NCI-H1930 (cell line): ENCODE data around the gene ATE1.
"Not testable (repeated sequence)": the region's sequence is repeated elsewhere in the genome, so short reads cannot be mapped to it uniquely, and the experiment has no call there.

Experiments
- DNase-seq, 2 experiments: peaks; one replicate each; lab custom pipeline; 2025; lab: John Stamatoyannopoulos, UW

The ATE1 gene

DNA sequence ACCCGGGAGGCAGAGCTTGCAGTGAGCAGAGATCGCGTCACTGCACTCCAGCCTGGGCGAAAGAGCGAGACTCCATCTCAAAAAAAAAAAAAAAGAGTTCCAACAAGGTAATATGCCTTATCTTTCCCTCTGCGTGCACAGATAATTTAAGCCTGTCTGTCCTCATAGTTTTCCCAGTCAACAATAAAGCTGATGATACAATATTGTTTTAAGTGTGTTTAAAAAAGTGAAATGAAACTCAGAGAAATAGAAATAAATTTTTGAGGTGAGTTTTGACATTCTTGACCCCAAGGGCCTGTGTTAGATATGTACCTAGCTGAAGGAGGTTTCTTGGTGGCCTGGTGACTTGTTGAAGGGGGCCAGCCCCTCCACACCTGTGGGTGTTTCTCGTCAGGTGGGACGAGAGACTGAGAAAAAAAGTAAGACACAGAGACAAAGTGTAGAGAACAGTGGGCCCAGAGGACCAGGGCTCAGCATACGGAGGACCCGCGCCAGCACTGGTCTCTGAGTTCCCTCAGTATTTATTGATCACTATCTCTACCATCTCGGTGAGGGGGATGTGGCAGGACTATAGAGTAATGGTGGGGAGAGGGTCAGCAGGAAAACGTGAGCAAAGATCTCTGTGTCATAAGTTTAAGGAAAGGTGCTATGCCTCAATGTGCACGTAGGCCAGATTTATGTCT is 1.9 kb upstream of the ATE1 start:
- DNase-seq = not testable (repeated sequence)

DNA sequence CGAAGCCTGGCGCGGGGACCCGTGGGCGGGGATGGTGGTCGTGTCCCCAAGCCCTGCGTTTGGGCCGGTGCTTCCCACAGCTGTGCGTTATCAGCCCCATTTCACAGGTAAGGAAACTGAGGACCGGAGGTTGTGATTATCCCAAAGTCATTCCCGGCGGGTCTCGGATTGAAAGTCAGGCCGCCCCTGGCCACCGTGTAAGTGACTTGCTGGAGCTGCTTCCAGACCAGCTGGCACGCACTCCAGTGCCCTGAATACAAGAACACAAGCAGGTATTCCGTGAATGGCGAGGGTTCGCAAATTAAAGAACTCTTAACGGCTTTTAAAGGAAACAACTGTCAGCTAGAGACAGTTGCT is 675 bp upstream of the ATE1 start:
- no peak for DNase-seq

DNA sequence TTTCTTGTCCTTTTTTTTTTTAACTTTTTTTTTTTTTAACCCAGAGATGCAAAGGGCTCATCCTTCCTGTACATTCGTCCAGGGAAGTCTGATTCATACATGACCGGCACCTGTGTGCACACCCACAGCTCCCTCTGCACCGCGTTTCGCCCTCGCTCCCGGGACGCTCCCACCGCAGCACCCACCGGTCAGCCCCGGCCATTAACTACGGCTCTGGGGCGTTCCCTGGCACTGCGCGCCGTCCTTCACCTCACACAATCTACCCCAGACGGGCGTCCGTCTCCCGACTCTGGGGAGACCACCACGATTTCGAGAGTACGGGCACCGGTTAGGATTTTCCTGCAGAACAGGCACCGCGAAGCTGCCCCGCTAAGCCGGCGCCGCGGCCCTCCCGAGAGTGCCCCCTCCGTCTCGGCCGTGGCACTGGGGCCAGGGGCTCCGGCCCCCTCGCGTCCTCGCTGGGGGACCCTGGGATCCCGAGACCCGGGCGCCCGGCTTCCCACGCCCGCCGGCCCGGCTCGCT is 452 bp downstream of the ATE1 start:
- DNase-seq = no peak

DNA sequence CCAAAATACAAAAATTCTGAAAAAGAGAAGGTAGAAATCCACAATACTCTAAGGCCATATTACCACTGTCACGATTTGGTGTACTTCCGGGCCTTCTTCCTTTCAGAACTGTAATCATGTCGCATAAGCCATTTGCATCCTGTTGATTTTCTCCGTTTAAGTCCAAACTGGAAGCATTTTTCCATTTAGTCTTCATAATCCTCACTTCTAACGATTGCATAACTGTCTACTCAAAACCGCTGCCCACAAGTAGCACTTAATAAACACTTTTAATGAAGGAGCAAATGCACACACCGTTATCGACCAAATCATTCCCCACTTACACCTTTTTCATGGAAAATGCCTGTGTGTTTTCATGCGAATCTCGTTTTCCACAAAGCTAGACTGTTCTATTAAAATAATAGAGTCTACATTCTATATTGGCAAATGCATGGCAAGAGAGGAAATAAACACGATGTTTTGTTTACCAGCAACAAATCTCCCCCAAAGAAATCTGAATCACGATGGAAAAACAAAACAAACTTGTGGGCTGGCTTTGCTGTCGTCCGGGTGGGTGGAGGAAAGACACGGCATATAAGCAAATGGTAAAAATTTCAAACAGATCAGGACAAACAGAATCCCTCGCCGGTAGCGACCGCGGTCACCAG is 1.0 kb downstream of the ATE1 start:
- DNase-seq = no peak

GRCh38 chr10:121926157-121926556 is 1.7 kb downstream of the ATE1 start:
- no peak for DNase-seq

GRCh38 chr10:121921238-121921931 is 6.4 kb downstream of the ATE1 start:
- no peak for DNase-seq

DNA sequence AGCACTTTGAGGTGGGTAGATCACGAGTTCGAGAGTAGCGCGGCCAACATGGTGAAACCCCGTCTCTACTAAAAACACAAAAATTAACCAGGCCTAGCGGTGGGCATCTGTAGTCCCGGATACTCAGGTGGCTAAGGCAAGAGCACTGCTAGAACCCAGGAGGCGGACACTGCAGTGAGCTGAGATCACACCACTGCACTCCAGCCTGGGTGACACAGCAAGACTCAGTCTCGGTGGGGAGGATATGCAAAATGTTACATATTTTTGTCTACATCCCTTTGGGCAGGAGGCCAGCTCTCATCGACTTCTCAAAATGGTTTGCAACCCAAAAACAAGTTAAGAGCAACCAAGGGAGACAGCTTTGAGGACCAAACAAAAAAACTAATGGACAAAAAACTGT is 8.2 kb downstream of the ATE1 start:
- no peak for DNase-seq

DNA sequence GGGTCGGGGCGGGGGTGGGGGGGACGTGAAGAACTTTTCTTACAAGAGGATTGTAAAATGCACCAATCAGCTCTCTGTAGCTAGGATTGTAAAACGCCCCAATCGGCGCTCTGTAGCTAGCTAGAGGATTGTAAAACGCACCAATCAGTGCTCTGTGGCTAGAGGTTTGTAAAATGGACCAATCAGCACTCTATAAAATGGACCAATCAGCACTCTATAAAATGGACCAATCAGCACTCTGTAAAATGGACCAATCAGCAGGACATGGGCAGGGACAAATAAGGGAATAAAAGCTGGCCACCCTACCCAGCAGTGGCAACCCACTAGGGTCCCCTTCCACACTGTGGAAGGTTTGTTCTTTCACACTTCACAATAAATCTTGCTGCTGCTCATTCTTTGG is 9.0 kb downstream of the ATE1 start:
- DNase-seq = not testable (repeated sequence)

DNA sequence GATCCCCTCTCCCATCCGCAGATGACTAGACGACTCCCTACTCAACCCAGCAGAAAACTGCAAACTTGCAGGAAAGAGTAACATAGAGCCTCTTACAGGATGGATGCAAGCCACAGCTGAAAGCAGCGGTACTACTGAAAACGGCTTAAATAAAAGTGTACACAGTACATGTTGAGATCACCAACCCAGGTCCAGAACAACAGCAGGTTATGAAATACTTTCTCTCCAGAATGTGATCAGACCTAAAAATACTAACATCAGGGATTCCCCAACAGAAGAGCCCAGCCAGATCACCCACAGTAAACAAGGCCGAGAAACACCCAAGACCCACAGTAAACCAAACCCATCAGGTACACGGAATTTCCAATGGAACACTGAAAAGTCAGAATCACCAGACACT is 13.2 kb downstream of the ATE1 start:
- DNase-seq = no peak

DNA sequence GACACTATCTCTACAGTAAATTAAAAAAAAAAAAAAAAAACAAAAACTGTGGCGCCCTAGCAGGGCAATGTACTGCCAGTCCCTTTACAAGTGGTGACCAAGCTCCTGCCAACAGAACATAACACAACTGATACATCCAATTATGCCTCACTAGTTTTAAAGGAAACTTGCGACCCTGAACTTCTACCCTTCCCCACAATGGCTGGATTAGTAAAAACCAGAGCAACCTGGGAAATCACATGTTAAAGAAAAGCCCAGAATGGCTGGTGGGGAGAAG is 16.5 kb downstream of the ATE1 start:
- DNase-seq = no peak

DNA sequence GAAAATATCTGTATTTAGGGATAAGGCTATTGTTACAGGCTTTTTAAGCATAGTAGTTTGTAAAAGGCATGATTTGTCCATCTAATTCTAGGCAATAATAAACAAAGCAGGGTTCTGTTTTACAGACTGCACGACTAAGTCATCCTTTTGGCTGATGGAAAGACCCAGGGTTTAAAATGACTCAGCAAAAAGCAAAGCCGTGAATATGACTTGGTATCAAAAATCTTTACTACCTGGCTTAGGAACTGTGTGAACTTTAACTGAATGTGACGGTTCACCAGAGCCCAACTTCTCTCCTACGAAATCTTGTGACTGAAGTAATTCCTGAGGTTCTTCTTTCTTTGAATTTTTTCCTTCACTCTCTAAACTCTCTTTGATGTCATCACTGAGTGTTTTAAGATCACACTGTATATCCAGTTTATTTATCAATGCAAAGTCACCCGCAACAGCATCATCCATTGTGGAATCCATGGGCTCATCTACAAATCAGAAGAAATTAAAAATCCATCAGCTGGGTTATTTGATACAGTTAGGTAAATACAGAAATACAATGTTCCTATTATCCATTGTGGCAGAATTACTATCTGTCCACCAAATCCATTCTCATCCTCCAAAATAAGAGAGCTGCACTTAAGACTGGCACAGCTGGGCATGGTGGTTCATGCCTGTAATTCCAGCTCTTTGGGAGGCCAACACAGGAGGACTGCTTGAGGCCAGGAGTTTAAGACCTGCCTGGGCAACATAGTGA is 17.0 kb downstream of the ATE1 start:
- no peak for DNase-seq

DNA sequence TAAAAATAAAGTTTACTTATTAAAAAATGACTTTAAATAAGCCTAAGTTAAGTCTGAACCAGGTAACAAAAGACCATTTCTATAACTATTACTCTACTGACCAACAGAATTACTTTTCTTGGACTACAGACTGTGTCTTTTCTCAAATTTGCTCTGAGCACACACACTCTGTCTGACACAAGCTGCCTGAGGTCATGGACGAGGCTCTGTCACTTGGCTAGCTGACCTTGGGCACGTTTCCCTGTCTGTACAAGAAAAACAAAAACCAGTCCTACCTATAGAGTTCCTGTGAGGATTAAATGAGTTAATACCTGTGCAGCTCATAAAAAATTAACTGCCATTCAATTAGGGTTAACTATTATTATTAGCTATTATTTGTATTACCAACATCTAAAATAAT is 22.9 kb downstream of the ATE1 start:
- no peak for DNase-seq

- DNase-seq = peak; percentile 14 to 22
These were observed 27.2 kb downstream of the ATE1 start for GRCh38 chr10:121900443-121901174.

DNA sequence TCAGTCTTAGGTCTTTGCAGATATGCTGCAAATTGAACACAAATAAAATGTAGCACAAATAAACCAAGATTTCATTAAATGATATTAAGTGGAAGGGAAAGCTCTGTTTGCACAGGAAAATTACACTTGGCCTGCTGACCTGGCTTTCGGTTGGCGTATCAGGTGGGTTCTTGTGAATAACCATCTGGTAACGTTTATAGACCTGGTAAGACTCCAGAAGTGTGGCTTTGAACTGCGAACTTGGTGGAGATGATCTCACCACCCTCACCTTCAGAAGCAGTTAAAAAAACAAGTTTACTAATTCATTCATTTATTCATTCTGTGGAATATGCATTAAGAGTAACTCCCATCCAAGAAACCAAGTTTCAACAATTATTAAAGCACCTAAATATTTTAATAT is 28.1 kb downstream of the ATE1 start:
- DNase-seq = no peak

- DNase-seq = no peak
These were observed 36.7 kb downstream of the ATE1 start for GRCh38 chr10:121891103-121891502.

- no peak for DNase-seq
These were observed 38.6 kb downstream of the ATE1 start for GRCh38 chr10:121889212-121889611.

- DNase-seq = peak in 1 of 2 experiments; percentile 16
These were observed 40.7 kb downstream of the ATE1 start for GRCh38 chr10:121886997-121887622.

GRCh38 chr10:121886181-121886580 is 41.6 kb downstream of the ATE1 start:
- no peak for DNase-seq

DNA sequence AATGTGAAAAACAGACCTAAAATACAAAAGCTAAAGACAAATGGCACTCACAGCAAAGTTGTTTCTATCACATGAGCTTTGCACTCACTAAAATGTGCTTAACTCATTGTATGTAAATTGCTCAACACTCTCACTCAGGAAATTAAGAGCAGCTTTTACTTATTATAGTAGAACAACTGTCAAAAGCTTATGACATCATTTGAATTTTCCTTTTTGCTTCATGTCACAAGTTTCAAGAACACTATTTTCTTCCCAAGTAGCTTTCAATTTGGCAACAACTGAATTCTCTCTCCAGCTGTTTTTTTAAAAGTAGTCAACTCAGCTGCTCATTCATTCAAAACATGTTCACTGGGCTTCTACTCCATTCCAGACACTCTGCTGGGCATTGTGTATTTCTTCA is 46.9 kb downstream of the ATE1 start:
- no peak for DNase-seq

DNA sequence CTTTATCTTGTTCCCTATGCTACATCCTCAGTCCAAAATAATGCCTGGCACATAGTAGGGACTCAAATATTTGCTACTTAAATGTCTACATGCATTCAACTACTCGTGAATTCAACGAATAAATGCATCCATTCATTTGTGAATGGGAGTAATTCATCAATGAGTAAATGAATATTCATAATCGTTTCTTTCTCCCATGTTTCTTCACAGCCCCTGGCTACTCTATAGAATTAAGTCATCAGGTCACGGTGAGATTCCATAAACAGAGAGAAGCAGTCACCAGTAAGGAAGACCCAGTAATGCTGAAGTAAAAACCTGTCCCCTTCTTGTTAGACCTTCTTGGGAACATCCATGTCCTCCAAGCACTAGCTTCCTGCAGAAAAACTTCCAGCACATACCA is 48.4 kb downstream of the ATE1 start:
- DNase-seq = no peak

DNA sequence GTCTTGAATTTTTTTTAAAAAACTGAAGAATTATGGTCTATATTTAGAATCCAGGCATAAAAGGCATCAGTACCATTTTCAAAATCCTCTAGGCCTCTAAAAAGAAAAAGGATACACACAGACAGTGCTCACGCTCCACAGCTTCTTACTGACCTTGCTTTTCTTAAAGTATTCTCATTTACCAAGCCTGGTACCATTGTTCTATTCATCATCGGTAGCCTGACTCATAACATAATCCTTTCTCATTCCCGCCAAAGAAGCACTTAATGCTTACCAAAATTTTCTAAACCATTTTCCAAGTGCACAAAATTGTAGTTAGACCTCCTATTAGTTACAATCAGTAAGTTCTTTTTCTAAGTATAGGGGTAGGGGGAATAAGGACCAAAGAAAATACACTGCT is 54.6 kb downstream of the ATE1 start:
- DNase-seq = no peak

DNA sequence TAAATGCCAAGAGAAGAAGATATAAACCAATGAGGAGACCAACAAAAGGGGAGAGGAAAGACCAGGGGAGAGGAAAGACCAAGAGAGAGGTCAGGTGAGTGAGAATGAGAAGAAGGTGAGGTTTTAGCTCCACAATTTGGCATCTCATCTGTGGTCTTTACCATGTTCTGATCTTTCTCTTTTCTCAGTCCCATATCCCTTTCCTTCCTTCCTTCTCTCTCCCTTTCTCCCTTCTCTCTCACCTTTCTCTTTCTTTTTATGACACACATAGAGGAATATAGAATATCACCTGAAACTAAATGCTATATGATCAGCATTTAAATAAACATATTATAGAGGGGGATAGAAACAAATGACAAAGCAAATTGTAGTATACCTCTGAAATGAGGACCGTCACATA is 57.4 kb downstream of the ATE1 start:
- DNase-seq = no peak
